GM21717 (cell line): ENCODE data around the gene EPHA5.
"Not testable (repeated sequence)": the region's sequence is repeated elsewhere in the genome, so short reads cannot be mapped to it uniquely, and the experiment has no call there.

Source experiments
- ATAC-seq: cut with Tn5 transposase; IDR thresholded peaks from one replicate; pipeline ENCODE4 v1.9.1; 2021; ENCODE audit warnings: mild to moderate bottlenecking, moderate library complexity; ENCODE audit not compliant: unreplicated experiment

EPHA5 gene

DNA sequence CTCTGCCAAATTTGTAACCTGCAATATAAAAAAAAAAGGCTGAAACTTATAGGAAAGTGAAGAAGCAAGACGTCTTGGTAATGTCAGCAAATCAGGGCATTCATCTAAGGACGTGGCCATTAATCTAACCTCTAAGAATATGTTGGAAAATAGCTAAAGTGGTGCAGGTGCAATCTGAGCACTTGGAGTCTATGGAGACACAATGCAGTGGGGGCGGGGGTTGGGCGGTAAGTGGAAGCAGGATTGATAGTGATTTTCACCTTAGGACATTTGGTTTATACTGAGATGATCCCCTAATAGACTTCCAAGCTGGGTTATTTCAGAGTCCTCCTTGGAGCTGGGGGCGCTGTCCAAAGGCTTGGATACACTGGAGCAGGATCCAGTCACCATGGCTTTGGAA, 283.4 kb downstream of the EPHA5 start:
- no peak for ATAC-seq

DNA sequence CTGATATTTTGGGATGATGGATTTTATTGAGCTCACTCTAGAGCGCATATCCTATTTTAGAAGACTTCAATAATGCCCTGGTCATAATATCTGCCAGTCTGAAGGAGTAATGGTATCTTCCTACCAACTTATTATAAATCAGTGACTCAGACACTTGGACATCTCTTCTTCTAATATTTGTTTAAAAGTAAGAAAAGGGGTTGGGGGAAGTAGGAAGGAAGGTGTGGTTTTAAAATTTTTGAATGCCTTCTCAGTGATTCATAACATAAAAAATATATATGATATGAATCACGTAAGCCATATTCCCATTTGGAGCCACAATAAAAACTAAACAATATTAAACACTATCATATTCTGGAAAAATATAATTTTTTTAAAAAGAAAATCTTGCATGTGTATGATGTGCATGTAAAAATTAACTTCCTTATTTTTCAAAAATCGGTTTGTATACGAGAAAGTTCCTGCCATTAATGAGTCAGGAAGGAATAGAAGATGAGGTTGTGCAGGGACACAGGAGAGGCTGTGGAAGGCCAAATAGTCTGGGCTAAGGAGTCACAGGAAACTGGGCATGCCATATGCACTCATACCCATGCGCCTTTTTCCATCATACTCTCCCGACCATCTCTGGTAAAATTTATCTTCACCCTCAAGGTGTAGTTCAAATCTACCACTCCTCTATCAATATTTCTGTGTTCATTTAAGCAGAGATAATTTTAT, 286.5 kb downstream of the EPHA5 start:
- ATAC-seq, result no peak

DNA sequence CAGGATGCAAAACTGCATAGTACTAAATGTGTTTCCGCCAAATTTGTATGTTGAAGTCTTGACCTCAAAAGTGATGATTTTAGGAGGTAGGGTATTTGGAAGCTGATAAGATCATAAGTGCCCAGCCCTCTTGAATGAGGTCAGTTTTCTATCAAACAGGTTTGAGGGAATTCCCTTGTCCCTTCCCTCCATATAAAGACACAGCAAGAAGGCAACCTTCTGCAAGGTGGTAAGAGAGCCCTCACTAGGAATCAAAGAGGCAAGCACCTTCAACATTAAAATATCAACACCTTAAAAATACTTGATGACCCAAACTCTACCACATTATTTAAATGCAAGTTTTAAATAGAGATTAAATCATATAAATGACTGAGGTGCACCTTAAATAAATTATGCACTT, 288.6 kb downstream of the EPHA5 start:
- ATAC-seq, result no peak

DNA sequence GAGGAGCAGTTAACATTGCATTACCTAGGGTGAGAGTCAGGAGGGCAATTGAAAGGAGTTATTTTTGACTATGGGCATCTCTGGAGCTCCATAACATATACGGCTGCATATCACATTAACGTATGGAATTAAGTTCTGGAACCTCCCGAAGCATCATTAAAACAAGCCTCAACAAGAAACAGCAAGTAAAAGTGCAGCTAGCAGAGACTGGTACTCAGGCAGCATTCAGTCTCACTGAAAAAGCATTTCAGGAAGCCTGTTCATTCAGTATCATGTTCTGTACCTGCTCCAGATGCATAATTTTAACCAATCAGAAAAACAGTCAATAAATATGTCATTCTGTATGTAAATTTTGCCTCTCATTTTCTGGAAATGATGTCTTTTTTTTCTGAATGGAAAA, 299.6 kb downstream of the EPHA5 start:
- ATAC-seq, result no peak

DNA sequence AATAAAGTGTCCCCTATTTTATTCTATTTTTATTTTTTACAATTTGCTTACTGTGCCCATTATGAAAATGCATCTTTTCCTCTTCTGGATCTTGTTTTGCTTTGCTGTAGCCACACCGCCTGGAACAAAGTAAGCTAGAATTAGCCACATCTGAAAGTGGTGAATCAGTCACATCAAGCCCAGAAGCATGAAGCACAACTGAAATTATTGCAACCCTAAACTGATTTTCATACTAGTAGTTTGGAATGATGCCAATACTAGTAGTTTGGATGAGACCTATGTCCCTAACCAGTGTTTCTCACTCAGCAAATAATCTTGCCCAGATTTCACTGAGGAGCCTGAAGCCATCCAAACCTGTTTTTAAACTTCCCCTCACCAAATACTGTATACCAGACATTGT, 303.0 kb downstream of the EPHA5 start:
- no peak for ATAC-seq

DNA sequence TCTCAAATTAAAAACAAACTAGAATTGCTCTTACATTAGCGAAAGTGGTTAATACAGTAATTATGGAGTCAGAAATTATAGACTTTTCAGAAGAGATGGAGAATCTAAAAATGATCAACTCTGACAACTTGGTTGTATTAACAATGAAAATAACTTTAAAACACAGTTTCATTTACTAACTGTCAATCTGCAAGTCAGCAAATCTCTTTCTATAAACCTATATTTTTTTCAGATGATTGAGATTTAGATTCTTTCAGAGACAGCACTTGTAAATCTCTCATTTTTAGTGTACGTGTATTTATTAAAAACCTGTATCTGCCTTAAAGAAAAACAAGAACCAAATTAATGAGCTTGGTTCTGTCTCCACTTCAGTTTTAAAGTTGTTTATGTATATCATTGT, 311.4 kb downstream of the EPHA5 start:
- no peak for ATAC-seq

DNA sequence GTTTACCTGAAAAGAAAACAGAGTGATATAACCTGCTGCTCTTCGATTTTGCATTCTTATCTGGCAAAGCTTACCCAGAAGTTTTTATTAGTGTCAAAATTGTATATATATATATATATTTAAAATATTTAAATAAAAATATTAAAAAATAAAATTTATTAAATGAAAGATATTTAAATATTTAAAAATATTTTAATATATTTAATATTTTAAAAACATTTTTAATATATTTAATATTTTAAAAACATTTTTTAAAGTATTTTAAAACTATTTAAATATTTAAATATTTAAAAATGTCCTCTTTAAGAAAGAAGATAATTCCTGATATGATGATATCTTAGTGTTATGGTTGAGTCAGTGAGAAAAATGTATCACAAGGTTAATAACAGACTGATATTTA, 317.2 kb downstream of the EPHA5 start:
- ATAC-seq, result no peak

DNA sequence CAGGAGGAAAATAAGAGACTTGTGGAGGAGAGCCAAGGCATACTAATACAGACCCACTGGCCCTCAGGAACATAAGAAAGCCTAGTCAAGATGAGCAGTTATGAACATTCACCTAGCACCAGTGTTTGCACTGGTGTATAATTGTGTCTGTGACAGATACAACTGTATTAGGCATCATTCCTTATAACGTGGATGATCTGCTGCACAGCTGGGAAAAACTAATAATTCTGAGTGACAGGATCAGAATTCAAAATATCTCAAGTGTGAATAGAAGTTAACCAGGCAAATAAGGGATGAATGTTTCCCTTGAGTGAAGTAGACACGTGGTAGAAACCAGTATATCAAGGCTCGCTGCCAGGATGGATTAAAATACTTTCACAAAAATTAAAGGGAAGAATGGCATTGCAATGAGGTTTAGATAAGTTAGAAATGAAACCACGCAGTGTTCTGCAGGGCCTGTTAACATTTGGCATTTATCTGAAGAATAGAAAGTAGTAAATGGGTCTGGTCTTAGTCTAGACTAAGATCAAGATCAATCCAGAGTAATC, 325.9 kb downstream of the EPHA5 start:
- no peak for ATAC-seq

DNA sequence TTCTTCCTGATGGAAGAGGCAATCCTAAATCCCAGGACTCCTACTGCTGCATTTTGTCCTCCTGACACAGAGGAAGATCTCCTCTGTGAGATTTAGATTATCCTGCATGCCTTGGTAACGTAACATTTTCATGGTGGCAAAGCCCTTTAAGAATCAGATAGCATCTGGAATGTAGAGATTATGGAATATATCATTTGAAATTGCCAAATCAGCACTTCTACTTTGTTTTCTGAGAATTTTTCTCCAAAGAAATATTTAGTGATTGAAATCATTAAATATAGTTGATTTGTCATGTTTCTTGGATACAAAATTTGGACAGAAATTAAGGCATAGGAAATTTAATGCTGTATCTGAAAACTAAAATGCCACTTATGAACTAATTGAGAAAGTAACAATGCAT, 326.9 kb downstream of the EPHA5 start:
- ATAC-seq, result no peak

DNA sequence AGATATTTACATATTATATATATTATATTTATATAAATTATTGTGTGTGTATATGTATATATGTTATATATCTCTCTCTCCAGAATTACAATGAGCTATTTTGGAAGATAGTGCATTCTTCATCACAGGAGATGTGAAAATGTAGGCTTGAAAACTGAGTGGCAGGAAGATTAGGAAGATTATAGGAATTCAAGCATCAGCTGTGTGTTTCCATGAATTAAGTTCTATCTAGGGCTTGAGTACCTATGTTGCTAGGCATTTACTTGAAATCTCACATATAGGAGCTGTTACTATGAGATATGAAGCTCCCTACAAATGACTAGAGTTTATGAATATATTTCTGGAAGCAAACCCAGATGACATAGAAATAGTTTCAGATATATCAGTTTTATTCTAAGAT, 328.7 kb downstream of the EPHA5 start:
- ATAC-seq, result no peak

DNA sequence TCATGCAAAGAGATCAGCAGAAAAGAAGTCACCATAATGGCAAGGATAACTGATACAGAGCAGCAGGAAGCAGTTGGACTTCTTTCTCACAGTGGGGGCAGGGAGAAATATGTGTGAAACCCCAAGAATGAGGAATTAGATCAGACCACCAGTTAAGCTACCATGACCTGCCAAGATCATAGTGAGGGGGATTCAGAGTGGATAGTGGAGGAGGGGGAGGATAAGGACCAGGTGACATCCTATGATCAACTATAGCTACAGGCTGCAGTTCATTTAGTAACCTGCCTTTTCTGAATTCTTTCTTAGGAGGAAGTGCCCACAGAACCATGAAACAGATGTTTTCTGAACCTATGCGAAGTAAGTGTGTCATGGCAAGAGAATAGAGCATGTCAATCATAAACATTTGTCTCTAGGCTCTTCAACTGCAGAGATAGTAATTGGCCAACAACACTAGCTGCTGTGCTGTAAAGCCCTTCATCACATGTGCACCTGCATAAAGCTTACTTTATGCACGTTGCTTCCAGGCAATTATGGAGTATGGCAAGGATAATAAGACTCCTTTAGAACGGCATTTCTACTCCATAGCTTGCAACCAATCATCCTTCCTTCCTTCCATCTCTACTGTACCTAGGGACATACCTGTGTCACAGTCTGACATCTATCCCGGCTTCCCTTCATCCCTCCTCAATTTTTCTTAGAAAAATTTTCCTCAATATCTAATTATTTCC, 329.7 kb downstream of the EPHA5 start:
- no peak for ATAC-seq

DNA sequence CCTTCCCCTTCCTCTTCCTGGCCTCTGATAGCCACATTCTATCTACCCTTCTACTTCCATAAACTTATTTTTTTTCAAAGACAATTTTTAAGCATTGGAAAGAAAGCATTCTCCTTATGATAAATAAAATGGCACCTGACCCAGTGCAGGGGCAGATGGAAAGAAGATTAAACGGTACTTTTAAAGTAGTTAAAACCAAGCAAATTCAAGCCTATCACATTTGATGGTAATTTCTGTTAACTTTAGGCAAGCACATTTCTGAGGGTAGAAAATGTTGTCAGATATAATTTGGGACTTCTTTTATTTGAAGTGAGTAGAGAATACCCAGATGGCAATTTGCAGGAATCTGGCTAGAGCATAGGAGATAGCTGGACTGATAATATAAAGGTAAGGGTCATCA, 332.9 kb downstream of the EPHA5 start:
- ATAC-seq, result no peak

DNA sequence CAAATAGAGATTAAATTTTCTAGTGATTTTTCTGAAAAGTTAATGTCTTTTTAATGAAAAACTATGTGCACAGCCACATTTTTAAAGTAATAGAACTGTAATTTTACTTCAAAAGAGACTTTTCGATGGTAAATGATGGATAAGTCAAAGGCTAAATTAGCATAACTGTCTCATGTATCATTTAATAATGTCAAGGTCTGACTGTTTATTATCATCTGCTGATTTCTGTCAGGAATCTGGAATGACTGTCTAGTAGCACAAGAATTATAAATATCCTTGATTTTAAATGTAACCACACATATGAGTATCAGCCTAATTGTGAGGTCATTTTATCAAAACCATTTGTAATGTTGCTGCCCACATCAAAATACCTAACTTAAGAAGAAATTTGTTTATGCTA, 333.8 kb downstream of the EPHA5 start:
- ATAC-seq, result no peak

DNA sequence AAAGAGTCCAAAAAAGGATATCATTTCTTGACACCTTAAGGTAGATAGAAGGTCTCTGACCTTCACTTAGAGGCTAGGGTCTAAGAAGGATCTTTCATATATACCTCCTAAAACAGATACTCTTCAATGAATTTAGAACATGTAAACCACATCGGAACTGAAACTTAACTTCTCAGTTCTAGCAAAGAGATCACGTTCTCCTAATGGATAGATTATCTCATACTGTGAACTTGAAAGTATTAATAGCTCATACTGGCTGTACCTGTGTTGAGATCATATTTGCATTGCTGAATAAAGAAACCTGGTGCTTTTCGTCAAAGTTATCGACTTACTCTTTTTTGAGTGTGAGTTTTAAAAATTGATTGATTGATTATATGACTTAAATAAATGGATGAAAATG, 353.8 kb downstream of the EPHA5 start:
- ATAC-seq, result no peak

DNA sequence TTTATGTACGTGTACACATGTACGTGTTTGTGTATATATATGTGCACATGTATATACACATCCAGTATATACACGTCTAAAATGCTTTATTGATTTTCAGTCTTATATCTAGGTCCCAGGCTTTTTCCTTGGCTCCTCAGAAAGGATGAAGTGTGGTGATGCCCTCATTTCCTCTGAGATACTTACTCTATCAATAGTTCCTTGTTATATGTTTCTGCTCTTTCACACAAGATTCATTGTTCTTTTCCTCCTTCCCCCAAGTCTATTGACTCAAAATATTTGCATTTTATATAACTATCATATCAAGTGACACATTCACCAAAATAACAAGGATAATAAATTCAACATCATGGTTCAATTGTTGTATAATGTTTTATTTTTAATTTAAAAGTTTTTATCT, 359.2 kb downstream of the EPHA5 start:
- ATAC-seq, result no peak

DNA sequence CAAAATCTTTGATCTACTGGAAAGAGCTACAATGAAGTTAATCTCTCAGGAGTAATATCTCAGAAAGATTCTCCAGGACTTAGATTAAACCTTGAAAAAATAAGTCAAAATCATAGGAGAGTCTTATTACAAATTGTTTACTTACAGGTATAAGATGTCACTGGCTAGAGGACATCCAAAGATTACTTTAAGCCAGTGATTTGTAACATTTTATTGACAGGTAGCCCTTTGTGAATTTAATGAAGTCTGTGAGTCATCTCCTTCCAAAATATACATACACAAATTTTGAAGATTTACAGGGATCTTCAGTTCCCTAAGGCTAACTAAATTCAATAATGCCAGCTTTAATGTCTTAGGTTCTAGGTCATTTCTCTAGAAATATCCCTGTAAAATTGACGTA, 359.7 kb downstream of the EPHA5 start:
- no peak for ATAC-seq

DNA sequence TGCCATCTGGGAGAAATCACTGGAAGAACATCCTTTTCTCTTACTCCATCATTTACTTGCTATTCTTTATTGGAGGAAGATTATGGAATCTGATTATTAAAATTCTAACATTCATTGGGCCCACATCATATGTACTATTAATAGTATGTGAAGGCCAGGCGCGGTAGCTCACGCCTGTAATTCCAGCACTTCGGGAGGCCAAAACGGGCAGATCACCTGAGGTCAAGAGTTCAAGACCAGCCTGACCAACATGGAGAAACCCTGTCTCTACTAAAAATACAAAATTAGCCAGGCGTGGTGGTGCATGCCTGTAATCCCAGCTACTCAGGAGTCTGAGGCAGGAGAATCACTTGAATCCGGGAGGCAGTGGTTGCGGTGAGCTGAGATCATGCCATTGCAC, 361.7 kb downstream of the EPHA5 start:
- ATAC-seq, result not testable (repeated sequence)

DNA sequence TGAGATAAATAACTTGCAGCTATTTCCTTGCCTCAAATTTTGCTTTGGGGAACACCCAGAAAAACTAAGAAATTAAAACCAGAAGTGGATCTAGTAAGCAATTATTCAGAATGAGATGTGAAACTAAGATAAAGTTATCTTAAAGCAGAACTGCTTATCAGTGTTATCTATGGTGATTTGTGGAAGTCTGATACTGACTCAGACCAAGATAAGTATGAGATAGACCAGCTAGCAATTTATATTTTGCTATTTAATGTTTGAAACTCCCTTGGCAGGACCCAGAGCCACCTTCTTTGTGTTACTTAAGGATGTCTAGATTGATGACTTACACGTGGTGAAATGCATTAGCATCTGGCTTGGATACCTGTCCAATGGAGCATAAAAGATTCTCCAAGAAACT, 368.1 kb downstream of the EPHA5 start:
- peak; percentile 59 for ATAC-seq

DNA sequence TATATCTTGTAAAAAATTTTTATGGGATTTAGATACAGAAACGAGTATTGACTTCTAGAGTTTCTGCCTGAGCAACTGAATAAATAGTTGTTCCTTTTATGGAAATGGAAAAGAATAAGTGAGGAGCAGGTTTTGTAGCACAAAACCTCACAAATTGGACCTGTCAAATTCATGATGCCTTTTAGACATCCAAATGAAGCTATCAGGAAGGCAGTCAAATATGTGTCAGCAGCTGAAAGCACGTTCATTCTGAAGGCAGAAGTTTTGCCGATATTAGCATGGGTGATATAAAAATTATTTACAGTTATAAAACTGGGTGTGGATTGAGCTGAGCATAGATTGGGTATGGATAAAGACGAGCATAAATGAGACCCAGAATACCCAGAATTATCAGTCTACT, 374.0 kb downstream of the EPHA5 start:
- no peak for ATAC-seq

DNA sequence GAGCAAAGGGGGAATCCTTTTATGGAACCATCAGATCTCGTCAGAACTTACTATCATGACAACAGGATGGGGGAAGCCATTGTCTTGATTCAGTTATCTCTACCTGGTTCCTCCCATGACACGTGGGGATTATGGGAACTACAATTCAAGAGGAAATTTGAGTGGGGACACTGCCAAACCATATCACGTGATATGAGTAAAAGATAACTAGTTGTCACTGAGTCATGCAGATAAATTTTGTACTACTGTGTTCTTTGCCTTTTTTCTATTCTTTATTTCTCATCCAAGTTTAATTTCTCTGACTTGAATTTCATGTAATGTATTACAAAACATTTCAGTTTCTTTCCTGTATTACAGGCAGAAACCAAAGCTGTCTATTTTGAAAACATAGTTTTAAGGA, 383.2 kb downstream of the EPHA5 start:
- no peak for ATAC-seq
